GM12878 (cell line): Measurements from ENCODE around the gene TRUB1.

Experiments used
- BHLHE40 ChIP-seq, 2 experiments: fragments of 450-650 bp in 1 of 2; IDR thresholded peaks; 2 replicates each; pipeline ENCODE4 v1.6.1; 2011 to 2017; ENCODE audit warnings: low read depth in 2 of 2, borderline replicate concordance in 1 of 2, improper control_type of control experiment in 1 of 2, low read length in 1 of 2, mild to moderate bottlenecking in 1 of 2
- CTCF ChIP-seq, 3 experiments: IDR thresholded peaks in 2 of 3; conservative IDR thresholded peaks in 1 of 3; 2 replicates each; pipeline ENCODE4 v1.5.1; 2011; ENCODE audit warnings: low read depth in 3 of 3, low read length in 3 of 3, mild to moderate bottlenecking in 3 of 3, control low read depth in 2 of 3, moderate library complexity in 2 of 3, inconsistent platforms in 1 of 3, mixed read lengths in 1 of 3; ENCODE audit not compliant: control insufficient read depth in 2 of 3, insufficient read depth in 1 of 3; ENCODE audit errors: extremely low read depth in 1 of 3
- ETV6 ChIP-seq, 2 experiments: fragments of 450-650 bp in 1 of 2; IDR thresholded peaks in 1 of 2; conservative IDR thresholded peaks in 1 of 2; 2 replicates each; pipeline ENCODE4 v1.6.1; 2014; ENCODE audit warnings: antibody characterized with exemption in 1 of 2, borderline replicate concordance in 1 of 2, low read depth in 1 of 2, mild to moderate bottlenecking in 1 of 2, moderate library complexity in 1 of 2
- FOS ChIP-seq: IDR thresholded peaks from 3 replicates; pipeline ENCODE4 v1.6.1; 2011; ENCODE audit warnings: borderline replicate concordance; ENCODE audit not compliant: insufficient read length; ENCODE audit errors: extremely low read depth
- GABPA ChIP-seq: IDR thresholded peaks from 2 replicates; pipeline ENCODE4 v1.6.1; 2014; ENCODE audit warnings: antibody characterized with exemption, low read depth, mild to moderate bottlenecking, inconsistent platforms
- NRF1 ChIP-seq: conservative IDR thresholded peaks from 2 replicates; pipeline ENCODE4 v1.6.1; 2011; ENCODE audit warnings: mild to moderate bottlenecking, low read depth, low read length, improper control_type of control experiment
- POLR2A ChIP-seq: IDR thresholded peaks from 2 replicates; pipeline ENCODE4 v1.6.1; 2011; ENCODE audit warnings: low read depth, mild to moderate bottlenecking, low read length
- RFX5 ChIP-seq: IDR thresholded peaks from 2 replicates; pipeline ENCODE4 v1.6.1; 2011; ENCODE audit warnings: low read depth, low read length, improper control_type of control experiment

- TF ChIP-seq CTCF (IDR thresholded peaks at IDR 0.05 in 2 of 3, conservative IDR thresholded peaks at IDR 0.05 in 1 of 3; ENCODE audit: control insufficient read depth in 2 of 3, extremely low read depth in 1 of 3, insufficient read depth in 1 of 3, low read depth in 3 of 3, low read length in 3 of 3) (no peak), GABPA (no peak), NRF1 (no peak), BHLHE40 (IDR thresholded peaks at IDR 0.05; ENCODE audit: borderline replicate concordance in 1 of 2, low read depth in 2 of 2, low read length in 1 of 2) (no peak), ETV6 (conservative IDR thresholded peaks at IDR 0.05 in 1 of 2, IDR thresholded peaks at IDR 0.05 in 1 of 2; ENCODE audit: borderline replicate concordance in 1 of 2, low read depth in 1 of 2) (no peak), RFX5 (no peak), POLR2A (no peak), FOS (no peak)
Observed at GRCh38 chr10:114917927-114918672, 19.9 kb upstream of the TRUB1 start.
